ES-I3 (cell line): Measurements from ENCODE around the gene MEIS2.

ENCODE experiments used
- H3K36me3 ChIP-seq: 2 replicates; pipeline ENCODE4 v1.6.1; 2013; ENCODE audit warnings: mild to moderate bottlenecking, low read length, control low read depth, moderate library complexity; ENCODE audit not compliant: insufficient read depth
- H3K4me1 ChIP-seq: 2 replicates; pipeline ENCODE4 v1.6.1; 2013; ENCODE audit warnings: mild to moderate bottlenecking, control low read depth, low read length; ENCODE audit not compliant: insufficient read depth
- H3K9ac ChIP-seq: 2 replicates; pipeline ENCODE4 v1.6.1; 2013; ENCODE audit warnings: low read depth, mild to moderate bottlenecking, low read length, moderate library complexity
- H3K9me3 ChIP-seq: 2 replicates; pipeline ENCODE4 v1.6.1; 2013; ENCODE audit warnings: mild to moderate bottlenecking, low read length, moderate library complexity; ENCODE audit not compliant: control insufficient read depth, insufficient read depth

The MEIS2 gene

GRCh38 chr15:37100109-37100965 is at the start of gene MEIS2:
Gene MEIS2, minus strand, starts transcription at chr15:37100549. Its CDS starts 1,083 bp downstream, at chr15:37099466.
- H3K9me3 ChIP-seq = no peaks in the 10 kb centered on the region
- no peaks in the 10 kb centered on the region for H3K36me3 ChIP-seq
- peaks cover 14% of the 10 kb centered on the region for H3K4me1 ChIP-seq

GRCh38 chr15:37149146-37149545 is 48.8 kb upstream of the MEIS2 start:
- H3K9me3 ChIP-seq = no peaks in the 10 kb centered on the region
- no peak overlapping the region for H3K9ac ChIP-seq
- no peaks in the 10 kb centered on the region for H3K4me1 ChIP-seq
- no peaks in the 10 kb centered on the region for H3K36me3 ChIP-seq

More at GRCh38 chr15:37100109-37100965, at the start of gene MEIS2:
- peak within 1 kb of the TSS; percentile 83; the same call in 1 of the 2 replicates for H3K9ac ChIP-seq

GRCh38 chr15:37148714-37149113 is 48.4 kb upstream of the MEIS2 start:
- Histone ChIP-seq H3K36me3 (no peaks in the 10 kb centered on the region), H3K4me1 (no peaks in the 10 kb centered on the region)

GRCh38 chr15:37143351-37143750 is 43.0 kb upstream of the MEIS2 start:
- Histone ChIP-seq H3K4me1 (no peaks in the 10 kb centered on the region), H3K9me3 (no peaks in the 10 kb centered on the region), H3K36me3 (no peaks in the 10 kb centered on the region), H3K9ac (no peak overlapping the region)

More at GRCh38 chr15:37148714-37149113, 48.4 kb upstream of the MEIS2 start:
- H3K9me3 ChIP-seq = no peaks in the 10 kb centered on the region
- no peak overlapping the region for H3K9ac ChIP-seq

- no peaks in the 10 kb centered on the region for H3K36me3 ChIP-seq
- no peaks in the 10 kb centered on the region for H3K9me3 ChIP-seq
- no peak overlapping the region for H3K9ac ChIP-seq
- no peaks in the 10 kb centered on the region for H3K4me1 ChIP-seq
Measured at GRCh38 chr15:37142371-37142770, 42.0 kb upstream of the MEIS2 start.

GRCh38 chr15:37140531-37141058 is 40.2 kb upstream of the MEIS2 start:
- no peak overlapping the region for H3K9ac ChIP-seq
- no peaks in the 10 kb centered on the region for H3K9me3 ChIP-seq
- H3K36me3 ChIP-seq = no peaks in the 10 kb centered on the region
- no peaks in the 10 kb centered on the region for H3K4me1 ChIP-seq

GRCh38 chr15:37138591-37139215 is 38.4 kb upstream of the MEIS2 start:
- H3K36me3 ChIP-seq = no peaks in the 10 kb centered on the region
- H3K4me1 ChIP-seq = no peaks in the 10 kb centered on the region
- H3K9me3 ChIP-seq = no peaks in the 10 kb centered on the region
- no peak overlapping the region for H3K9ac ChIP-seq

GRCh38 chr15:37137221-37137620 is 36.9 kb upstream of the MEIS2 start:
- no peaks in the 10 kb centered on the region for H3K36me3 ChIP-seq
- no peaks in the 10 kb centered on the region for H3K9me3 ChIP-seq
- no peaks in the 10 kb centered on the region for H3K4me1 ChIP-seq
- no peak overlapping the region for H3K9ac ChIP-seq

- Histone ChIP-seq H3K9me3 (no peaks in the 10 kb centered on the region), H3K36me3 (no peaks in the 10 kb centered on the region), H3K4me1 (no peaks in the 10 kb centered on the region), H3K9ac (no peak overlapping the region)
Measured at GRCh38 chr15:37136666-37137065, 36.3 kb upstream of the MEIS2 start.

- Histone ChIP-seq H3K36me3 (no peaks in the 10 kb centered on the region), H3K9me3 (no peaks in the 10 kb centered on the region), H3K9ac (no peak overlapping the region), H3K4me1 (no peaks in the 10 kb centered on the region)
Measured at GRCh38 chr15:37135225-37135624, 34.9 kb upstream of the MEIS2 start.

GRCh38 chr15:37134699-37135131 is 34.4 kb upstream of the MEIS2 start:
- Histone ChIP-seq H3K36me3 (no peaks in the 10 kb centered on the region), H3K9ac (no peak overlapping the region), H3K4me1 (no peaks in the 10 kb centered on the region), H3K9me3 (no peaks in the 10 kb centered on the region)

- Histone ChIP-seq H3K36me3 (no peaks in the 10 kb centered on the region), H3K9me3 (no peaks in the 10 kb centered on the region), H3K4me1 (no peaks in the 10 kb centered on the region), H3K9ac (no peak overlapping the region)
Measured at GRCh38 chr15:37134244-37134643, 33.9 kb upstream of the MEIS2 start.

GRCh38 chr15:37133602-37134001 is 33.3 kb upstream of the MEIS2 start:
- Histone ChIP-seq H3K9ac (no peak overlapping the region), H3K4me1 (no peaks in the 10 kb centered on the region), H3K9me3 (no peaks in the 10 kb centered on the region), H3K36me3 (no peaks in the 10 kb centered on the region)

GRCh38 chr15:37132826-37133417 is 32.6 kb upstream of the MEIS2 start:
- Histone ChIP-seq H3K4me1 (no peaks in the 10 kb centered on the region), H3K9ac (no peak overlapping the region), H3K9me3 (no peaks in the 10 kb centered on the region), H3K36me3 (no peaks in the 10 kb centered on the region)
